ENCODE data around the gene CYBB.

DNA sequence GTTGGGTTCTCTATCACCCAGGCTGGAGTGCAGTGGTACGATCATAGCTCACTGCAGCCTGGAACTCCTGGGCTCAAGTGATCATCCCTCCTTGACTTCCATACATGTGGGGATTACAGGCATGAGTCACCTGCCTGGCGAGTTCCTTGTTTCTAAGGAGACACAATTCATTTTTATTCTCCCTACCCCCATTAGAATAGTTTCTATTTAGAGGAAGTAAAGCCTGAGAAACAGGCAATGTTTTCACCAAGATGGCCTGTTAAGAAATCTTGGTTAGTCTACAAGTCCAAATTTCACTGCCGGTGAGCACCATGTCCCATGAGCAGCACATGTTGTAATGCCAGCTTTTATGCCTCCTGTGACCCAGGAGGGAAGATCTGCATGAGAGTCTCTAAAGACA lies 5.7 kb downstream of the CYBB start:
- TF ChIP-seq, protein P1, sequence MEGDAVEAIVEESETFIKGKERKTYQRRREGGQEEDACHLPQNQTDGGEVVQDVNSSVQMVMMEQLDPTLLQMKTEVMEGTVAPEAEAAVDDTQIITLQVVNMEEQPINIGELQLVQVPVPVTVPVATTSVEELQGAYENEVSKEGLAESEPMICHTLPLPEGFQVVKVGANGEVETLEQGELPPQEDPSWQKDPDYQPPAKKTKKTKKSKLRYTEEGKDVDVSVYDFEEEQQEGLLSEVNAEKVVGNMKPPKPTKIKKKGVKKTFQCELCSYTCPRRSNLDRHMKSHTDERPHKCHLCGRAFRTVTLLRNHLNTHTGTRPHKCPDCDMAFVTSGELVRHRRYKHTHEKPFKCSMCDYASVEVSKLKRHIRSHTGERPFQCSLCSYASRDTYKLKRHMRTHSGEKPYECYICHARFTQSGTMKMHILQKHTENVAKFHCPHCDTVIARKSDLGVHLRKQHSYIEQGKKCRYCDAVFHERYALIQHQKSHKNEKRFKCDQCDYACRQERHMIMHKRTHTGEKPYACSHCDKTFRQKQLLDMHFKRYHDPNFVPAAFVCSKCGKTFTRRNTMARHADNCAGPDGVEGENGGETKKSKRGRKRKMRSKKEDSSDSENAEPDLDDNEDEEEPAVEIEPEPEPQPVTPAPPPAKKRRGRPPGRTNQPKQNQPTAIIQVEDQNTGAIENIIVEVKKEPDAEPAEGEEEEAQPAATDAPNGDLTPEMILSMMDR (IDR thresholded peaks at IDR 0.05), result no peak
- TF ChIP-seq POLR2AphosphoS5 (IDR thresholded peaks at IDR 0.05) (no peak), POLR2A (IDR thresholded peaks at IDR 0.05) (no peak)
